Measurements from ENCODE around the gene KCTD19.

KCTD19 gene

DNA sequence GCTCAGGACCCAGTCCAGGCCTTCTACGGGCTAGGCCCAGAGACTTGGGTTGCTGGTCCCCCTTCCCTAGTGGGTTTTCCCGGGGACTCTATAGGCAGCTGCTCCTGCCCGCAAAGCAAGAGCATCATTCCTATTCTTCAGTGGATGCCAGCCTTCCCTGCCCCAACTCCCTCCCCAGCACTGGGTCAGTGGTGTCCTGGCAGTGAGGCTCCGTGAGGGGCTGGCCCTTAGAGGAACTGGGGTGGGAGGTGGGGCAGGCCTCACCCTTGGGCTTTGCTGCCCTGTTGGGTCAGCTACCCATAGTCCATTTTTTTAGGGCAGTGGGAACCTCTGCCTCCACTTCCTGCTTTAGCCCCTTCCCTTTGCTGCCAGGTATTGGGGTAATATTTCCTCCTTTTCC, 55.1 kb downstream of the KCTD19 start:
- Histone ChIP-seq H3K36me3 (ENCODE audit: control insufficient read depth, insufficient read depth, low read length) (no peaks in the 10 kb centered on the region), H3K4me1 (ENCODE audit: control insufficient read depth, insufficient read depth, low read length, poor library complexity, severe bottlenecking) (peaks cover 19% of the 10 kb centered on the region), H3K4me3 (ENCODE audit: extremely low read depth, insufficient read depth, low read length, poor library complexity, severe bottlenecking) (no peak overlapping the region), H3K27ac (ENCODE audit: low read depth, low read length, severe bottlenecking) (no peak overlapping the region), H3K9me3 (ENCODE audit: control insufficient read depth, low read length) (no peaks in the 10 kb centered on the region)
- WGBS, 2 experiments (ENCODE audit: insufficient coverage in 2 of 2), result 95 to 100% methylated on average over 2 to 3 of the region's 4 CpGs

DNA sequence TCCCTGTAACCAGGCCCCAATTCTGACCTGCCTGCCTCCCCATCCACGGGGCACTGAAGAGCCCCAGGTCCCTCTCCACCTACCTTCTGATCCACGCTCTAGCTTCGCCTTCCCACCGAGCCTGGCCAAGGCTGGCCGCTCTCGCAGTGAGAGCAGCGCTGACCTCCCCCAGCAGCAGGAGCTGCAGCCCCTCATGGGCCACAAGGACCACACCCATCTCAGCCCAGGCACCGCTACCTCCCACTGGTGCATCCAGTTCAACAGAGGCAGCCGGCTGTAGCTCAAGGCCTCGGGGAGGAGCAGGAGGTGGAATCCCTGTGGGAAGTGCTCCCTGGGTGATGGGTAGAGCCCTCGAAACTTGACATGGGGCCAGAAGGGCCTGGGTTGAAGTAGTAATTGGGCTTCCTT, 55.6 kb downstream of the KCTD19 start:
- Histone ChIP-seq H3K27ac (ENCODE audit: low read depth, low read length, severe bottlenecking) (no peak overlapping the region), H3K4me1 (ENCODE audit: control insufficient read depth, insufficient read depth, low read length, poor library complexity, severe bottlenecking) (peaks cover 19% of the 10 kb centered on the region), H3K36me3 (ENCODE audit: control insufficient read depth, insufficient read depth, low read length) (no peaks in the 10 kb centered on the region), H3K4me3 (ENCODE audit: extremely low read depth, insufficient read depth, low read length, poor library complexity, severe bottlenecking) (no peak overlapping the region), H3K9me3 (ENCODE audit: control insufficient read depth, low read length) (no peaks in the 10 kb centered on the region)
- 89 to 94% methylated on average over 9 to 11 of the region's 11 CpGs for WGBS, 2 experiments (ENCODE audit: insufficient coverage in 2 of 2)

DNA sequence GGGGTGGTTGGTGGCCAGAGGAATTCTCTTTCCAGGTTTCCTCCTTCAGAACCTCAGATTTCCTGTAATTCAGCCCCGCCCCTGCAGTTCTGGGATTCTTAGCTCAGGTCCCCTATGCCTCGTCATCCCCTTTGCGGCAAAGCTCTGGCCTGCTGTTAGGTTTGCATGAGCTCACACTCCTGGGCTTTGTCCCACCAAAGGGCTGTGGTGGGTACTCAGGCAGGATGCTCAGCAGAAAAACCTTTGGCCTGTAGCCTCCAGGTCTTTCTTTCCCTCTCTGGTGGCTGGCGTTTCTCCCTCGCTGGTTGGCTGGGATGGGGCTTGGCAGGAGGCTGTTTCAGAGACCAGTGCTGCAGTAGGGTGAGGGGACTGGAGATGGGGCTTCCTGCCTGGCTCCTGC, 56.8 kb downstream of the KCTD19 start:
- Histone ChIP-seq H3K9me3 (ENCODE audit: control insufficient read depth, low read length) (no peaks in the 10 kb centered on the region), H3K36me3 (ENCODE audit: control insufficient read depth, insufficient read depth, low read length) (no peaks in the 10 kb centered on the region), H3K27ac (ENCODE audit: low read depth, low read length, severe bottlenecking) (no peak overlapping the region), H3K4me1 (ENCODE audit: control insufficient read depth, insufficient read depth, low read length, poor library complexity, severe bottlenecking) (peaks cover 19% of the 10 kb centered on the region), H3K4me3 (ENCODE audit: extremely low read depth, insufficient read depth, low read length, poor library complexity, severe bottlenecking) (no peak overlapping the region)
- 56 to 74% methylated on average over 2 to 3 of the region's 5 CpGs for WGBS, 2 experiments (ENCODE audit: insufficient coverage in 2 of 2)

DNA sequence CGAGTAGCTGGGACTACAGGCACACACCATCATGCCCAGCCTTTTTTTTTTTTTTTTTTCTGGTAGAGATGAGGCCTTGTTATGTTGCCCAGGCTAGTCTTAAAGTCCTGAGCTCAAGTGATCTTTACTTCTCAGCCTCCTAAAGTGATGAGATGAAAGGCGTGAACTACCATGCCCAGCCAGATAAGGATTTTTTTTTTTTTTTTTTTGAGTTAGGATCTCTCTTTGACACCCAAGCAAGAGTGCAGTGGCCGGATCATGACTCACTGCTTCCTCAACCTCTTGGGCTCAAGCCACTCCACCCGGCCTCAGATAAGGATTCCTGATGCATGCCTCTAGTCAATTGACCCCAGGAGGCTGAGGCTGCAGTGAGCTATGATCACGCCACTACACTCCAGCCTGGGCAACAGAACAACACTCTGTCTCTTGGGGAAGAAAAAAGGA, 58.4 kb downstream of the KCTD19 start:
- H3K36me3 ChIP-seq (ENCODE audit: control insufficient read depth, insufficient read depth, low read length), result no peaks in the 10 kb centered on the region
- H3K27ac ChIP-seq (ENCODE audit: low read depth, low read length, severe bottlenecking), result no peak overlapping the region
- H3K4me3 ChIP-seq (ENCODE audit: extremely low read depth, insufficient read depth, low read length, poor library complexity, severe bottlenecking), result no peak overlapping the region
- WGBS, 2 experiments (ENCODE audit: insufficient coverage in 2 of 2), result 13% methylated on average over 1 of the region's 5 CpGs; no CpG with 5 or more reads in 1 of the 2 experiments
- no peaks in the 10 kb centered on the region for H3K9me3 ChIP-seq (ENCODE audit: control insufficient read depth, low read length)
- H3K4me1 ChIP-seq (ENCODE audit: control insufficient read depth, insufficient read depth, low read length, poor library complexity, severe bottlenecking), result peaks cover 19% of the 10 kb centered on the region

GRCh38 chr16:67265834-67266233, 60.7 kb downstream of the KCTD19 start:
- no peak overlapping the region for H3K27ac ChIP-seq (ENCODE audit: low read depth, low read length, severe bottlenecking)
- no peaks in the 10 kb centered on the region for H3K36me3 ChIP-seq (ENCODE audit: control insufficient read depth, insufficient read depth, low read length)
- H3K4me1 ChIP-seq (ENCODE audit: control insufficient read depth, insufficient read depth, low read length, poor library complexity, severe bottlenecking), result peaks cover 19% of the 10 kb centered on the region
- no peaks in the 10 kb centered on the region for H3K9me3 ChIP-seq (ENCODE audit: control insufficient read depth, low read length)
- no peak overlapping the region for H3K4me3 ChIP-seq (ENCODE audit: extremely low read depth, insufficient read depth, low read length, poor library complexity, severe bottlenecking)
- 85 to 91% methylated on average over 6 to 8 of the region's 8 CpGs for WGBS, 2 experiments (ENCODE audit: insufficient coverage in 2 of 2)

GRCh38 chr16:67264866-67265265, 61.7 kb downstream of the KCTD19 start:
- H3K9me3 ChIP-seq (ENCODE audit: control insufficient read depth, low read length), result no peaks in the 10 kb centered on the region
- peaks cover 16% of the 10 kb centered on the region for H3K4me1 ChIP-seq (ENCODE audit: control insufficient read depth, insufficient read depth, low read length, poor library complexity, severe bottlenecking)
- no peaks in the 10 kb centered on the region for H3K36me3 ChIP-seq (ENCODE audit: control insufficient read depth, insufficient read depth, low read length)
- WGBS, 2 experiments (ENCODE audit: insufficient coverage in 2 of 2), result 89 to 93% methylated on average over 4 to 5 of the region's 5 CpGs
- no peak overlapping the region for H3K27ac ChIP-seq (ENCODE audit: low read depth, low read length, severe bottlenecking)
- no peak overlapping the region for H3K4me3 ChIP-seq (ENCODE audit: extremely low read depth, insufficient read depth, low read length, poor library complexity, severe bottlenecking)

GRCh38 chr16:67264277-67264676, 62.3 kb downstream of the KCTD19 start:
- Histone ChIP-seq H3K36me3 (ENCODE audit: control insufficient read depth, insufficient read depth, low read length) (no peaks in the 10 kb centered on the region), H3K9me3 (ENCODE audit: control insufficient read depth, low read length) (no peaks in the 10 kb centered on the region)
- 90 to 96% methylated on average over 4 to 9 of the region's 9 CpGs for WGBS, 2 experiments (ENCODE audit: insufficient coverage in 2 of 2)

GRCh38 chr16:67263201-67263600, 63.3 kb downstream of the KCTD19 start:
- no peak overlapping the region for H3K27ac ChIP-seq (ENCODE audit: low read depth, low read length, severe bottlenecking)
- WGBS, 2 experiments (ENCODE audit: insufficient coverage in 2 of 2), result 82 to 85% methylated on average over 3 of the region's 3 CpGs
- H3K4me3 ChIP-seq (ENCODE audit: extremely low read depth, insufficient read depth, low read length, poor library complexity, severe bottlenecking), result no peak overlapping the region
- H3K4me1 ChIP-seq (ENCODE audit: control insufficient read depth, insufficient read depth, low read length, poor library complexity, severe bottlenecking), result peaks cover 8% of the 10 kb centered on the region
- H3K9me3 ChIP-seq (ENCODE audit: control insufficient read depth, low read length), result no peaks in the 10 kb centered on the region
- no peaks in the 10 kb centered on the region for H3K36me3 ChIP-seq (ENCODE audit: control insufficient read depth, insufficient read depth, low read length)

More at GRCh38 chr16:67264277-67264676, 62.3 kb downstream of the KCTD19 start:
- H3K4me3 ChIP-seq (ENCODE audit: extremely low read depth, insufficient read depth, low read length, poor library complexity, severe bottlenecking), result no peak overlapping the region
- no peak overlapping the region for H3K27ac ChIP-seq (ENCODE audit: low read depth, low read length, severe bottlenecking)
- H3K4me1 ChIP-seq (ENCODE audit: control insufficient read depth, insufficient read depth, low read length, poor library complexity, severe bottlenecking), result peaks cover 10% of the 10 kb centered on the region

DNA sequence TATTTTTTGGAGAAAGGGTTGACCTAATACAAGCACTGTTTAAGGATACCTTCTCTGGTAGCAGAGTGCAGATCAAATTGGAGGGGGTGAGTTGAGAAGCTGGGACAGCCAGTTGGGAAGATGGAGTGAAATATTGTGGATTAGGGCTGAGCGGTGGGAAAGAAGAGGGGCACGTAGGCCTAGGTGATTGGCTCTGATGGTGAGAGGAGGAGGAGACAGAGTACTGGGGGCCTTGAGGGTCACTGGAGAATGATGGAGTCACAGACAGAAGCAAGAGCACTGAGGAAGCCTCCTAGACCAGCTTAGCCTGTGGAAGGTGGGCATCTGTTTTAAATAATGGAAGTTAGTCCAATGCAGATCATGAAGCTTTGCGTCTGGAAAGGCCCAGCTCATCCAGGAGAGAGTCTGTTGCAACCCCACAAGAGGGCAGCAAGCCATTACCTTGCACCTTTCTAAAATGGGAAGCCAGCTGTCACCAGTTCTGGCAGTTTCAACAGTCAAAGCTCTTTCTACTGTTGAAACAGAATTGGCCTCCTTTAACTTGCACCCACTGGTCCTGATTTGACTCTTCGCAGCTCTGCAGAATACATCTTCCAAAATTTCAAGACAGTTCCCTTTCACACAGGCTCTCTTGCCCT, 66.0 kb downstream of the KCTD19 start:
- Histone ChIP-seq H3K36me3 (ENCODE audit: control insufficient read depth, insufficient read depth, low read length) (no peaks in the 10 kb centered on the region), H3K9me3 (ENCODE audit: control insufficient read depth, low read length) (no peaks in the 10 kb centered on the region), H3K4me3 (ENCODE audit: extremely low read depth, insufficient read depth, low read length, poor library complexity, severe bottlenecking) (no peak overlapping the region), H3K4me1 (ENCODE audit: control insufficient read depth, insufficient read depth, low read length, poor library complexity, severe bottlenecking) (no peaks in the 10 kb centered on the region), H3K27ac (ENCODE audit: low read depth, low read length, severe bottlenecking) (no peak overlapping the region)
- WGBS, 2 experiments (ENCODE audit: insufficient coverage in 2 of 2), result 77 to 83% methylated on average over 3 to 4 of the region's 4 CpGs

GRCh38 chr16:67259705-67260104, 66.8 kb downstream of the KCTD19 start:
- no peak overlapping the region for H3K4me3 ChIP-seq (ENCODE audit: extremely low read depth, insufficient read depth, low read length, poor library complexity, severe bottlenecking)
- H3K36me3 ChIP-seq (ENCODE audit: control insufficient read depth, insufficient read depth, low read length), result no peaks in the 10 kb centered on the region
- H3K4me1 ChIP-seq (ENCODE audit: control insufficient read depth, insufficient read depth, low read length, poor library complexity, severe bottlenecking), result no peaks in the 10 kb centered on the region
- 95 to 100% methylated on average over 12 of the region's 12 CpGs for WGBS, 2 experiments (ENCODE audit: insufficient coverage in 2 of 2)
- H3K9me3 ChIP-seq (ENCODE audit: control insufficient read depth, low read length), result no peaks in the 10 kb centered on the region
- H3K27ac ChIP-seq (ENCODE audit: low read depth, low read length, severe bottlenecking), result no peak overlapping the region

GRCh38 chr16:67258161-67258835, 68.2 kb downstream of the KCTD19 start:
- H3K4me3 ChIP-seq (ENCODE audit: extremely low read depth, insufficient read depth, low read length, poor library complexity, severe bottlenecking), result no peak overlapping the region
- no peaks in the 10 kb centered on the region for H3K36me3 ChIP-seq (ENCODE audit: control insufficient read depth, insufficient read depth, low read length)
- no peak overlapping the region for H3K27ac ChIP-seq (ENCODE audit: low read depth, low read length, severe bottlenecking)
- H3K4me1 ChIP-seq (ENCODE audit: control insufficient read depth, insufficient read depth, low read length, poor library complexity, severe bottlenecking), result no peaks in the 10 kb centered on the region
- H3K9me3 ChIP-seq (ENCODE audit: control insufficient read depth, low read length), result no peaks in the 10 kb centered on the region
- WGBS, 2 experiments (ENCODE audit: insufficient coverage in 2 of 2), result 92 to 98% methylated on average over 11 of the region's 11 CpGs

Data from mesodermal cell (in vitro differentiated cells).